ENCODE data around the gene CRYBG1.
"Not testable (repeated sequence)": the region's sequence is repeated elsewhere in the genome, so short reads cannot be mapped to it uniquely, and the experiment has no call there.

The CRYBG1 gene

DNA sequence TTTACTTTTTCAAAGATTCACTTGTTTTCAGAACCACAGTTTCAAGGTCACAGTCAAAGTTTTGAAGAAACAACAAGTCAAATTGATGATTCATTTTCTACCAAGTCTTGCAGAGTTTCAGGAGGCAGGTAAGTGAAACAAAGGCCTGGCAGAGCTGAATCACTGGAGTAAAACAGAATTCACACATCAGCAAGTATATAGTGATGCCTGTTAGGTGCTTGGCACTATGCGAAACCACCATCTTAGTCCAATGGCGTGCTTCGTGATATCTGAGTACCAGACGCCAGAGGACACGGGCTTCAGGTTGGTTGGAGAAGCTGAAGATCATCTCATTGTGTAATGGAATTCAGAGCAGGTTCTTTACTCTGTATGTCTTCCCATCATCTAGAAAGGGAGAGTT lies 192.9 kb downstream of the CRYBG1 start:
- no peak for DNase-seq (ENCODE audit: low read depth)

DNA sequence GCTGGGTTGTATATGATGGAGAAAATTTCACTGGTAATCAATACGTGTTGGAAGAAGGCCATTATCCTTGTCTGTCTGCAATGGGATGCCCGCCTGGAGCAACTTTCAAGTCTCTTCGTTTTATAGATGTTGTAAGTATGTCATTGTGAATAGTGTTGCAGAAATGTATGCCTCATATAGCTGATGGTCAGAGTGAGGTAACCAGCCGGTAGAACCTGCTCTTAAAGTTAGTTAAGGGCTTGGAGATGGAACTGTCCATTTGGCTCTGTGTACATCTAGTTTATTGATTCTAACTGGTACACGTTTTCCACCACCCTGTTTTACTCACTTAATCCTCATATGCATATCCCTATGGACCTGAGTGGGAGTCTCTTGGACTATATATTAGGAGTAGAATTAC lies 195.2 kb downstream of the CRYBG1 start:
- DNase-seq (ENCODE audit: low read depth), result no peak
- no peak overlapping the region for H3K4me3 ChIP-seq (ENCODE audit: low read depth, low read length)
- TF ChIP-seq, protein P1, sequence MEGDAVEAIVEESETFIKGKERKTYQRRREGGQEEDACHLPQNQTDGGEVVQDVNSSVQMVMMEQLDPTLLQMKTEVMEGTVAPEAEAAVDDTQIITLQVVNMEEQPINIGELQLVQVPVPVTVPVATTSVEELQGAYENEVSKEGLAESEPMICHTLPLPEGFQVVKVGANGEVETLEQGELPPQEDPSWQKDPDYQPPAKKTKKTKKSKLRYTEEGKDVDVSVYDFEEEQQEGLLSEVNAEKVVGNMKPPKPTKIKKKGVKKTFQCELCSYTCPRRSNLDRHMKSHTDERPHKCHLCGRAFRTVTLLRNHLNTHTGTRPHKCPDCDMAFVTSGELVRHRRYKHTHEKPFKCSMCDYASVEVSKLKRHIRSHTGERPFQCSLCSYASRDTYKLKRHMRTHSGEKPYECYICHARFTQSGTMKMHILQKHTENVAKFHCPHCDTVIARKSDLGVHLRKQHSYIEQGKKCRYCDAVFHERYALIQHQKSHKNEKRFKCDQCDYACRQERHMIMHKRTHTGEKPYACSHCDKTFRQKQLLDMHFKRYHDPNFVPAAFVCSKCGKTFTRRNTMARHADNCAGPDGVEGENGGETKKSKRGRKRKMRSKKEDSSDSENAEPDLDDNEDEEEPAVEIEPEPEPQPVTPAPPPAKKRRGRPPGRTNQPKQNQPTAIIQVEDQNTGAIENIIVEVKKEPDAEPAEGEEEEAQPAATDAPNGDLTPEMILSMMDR (IDR thresholded peaks at IDR 0.05; ENCODE audit: low read depth, low read length, missing control alignments), result no peak
- in situ Hi-C loops (cut with HindIII; ENCODE audit: low sequenced_read_pairs), result no loop called here

More for the DNA sequence above, 192.9 kb downstream of the CRYBG1 start:
- TF ChIP-seq, protein P1 (IDR thresholded peaks at IDR 0.05; ENCODE audit: low read depth, low read length, missing control alignments), result no peak
- H3K4me3 ChIP-seq (ENCODE audit: low read depth, low read length), result no peak overlapping the region
- in situ Hi-C loops (cut with HindIII; ENCODE audit: low sequenced_read_pairs), result no loop called here

GRCh38 chr6:106556368-106556960 lies 195.9 kb downstream of the CRYBG1 start:
- TF ChIP-seq, protein P1 (IDR thresholded peaks at IDR 0.05; ENCODE audit: low read depth, low read length, missing control alignments), result peak; percentile 40
- in situ Hi-C loops (cut with HindIII; ENCODE audit: low sequenced_read_pairs), result no loop called here
- DNase-seq (ENCODE audit: low read depth), result peak; percentile 35
- H3K4me3 ChIP-seq (ENCODE audit: low read depth, low read length), result no peak overlapping the region

- no peak for DNase-seq (ENCODE audit: low read depth)
- TF ChIP-seq, protein P1 (IDR thresholded peaks at IDR 0.05; ENCODE audit: low read depth, low read length, missing control alignments), result no peak
- in situ Hi-C loops (cut with HindIII; ENCODE audit: low sequenced_read_pairs), result no loop called here
- H3K4me3 ChIP-seq (ENCODE audit: low read depth, low read length), result no peak overlapping the region
These were observed 197.3 kb downstream of the CRYBG1 start for GRCh38 chr6:106557837-106558236.

- in situ Hi-C loops (cut with HindIII; ENCODE audit: low sequenced_read_pairs), result no loop called here
- TF ChIP-seq, protein P1 (IDR thresholded peaks at IDR 0.05; ENCODE audit: low read depth, low read length, missing control alignments), result no peak
- no peak overlapping the region for H3K4me3 ChIP-seq (ENCODE audit: low read depth, low read length)
- no peak for DNase-seq (ENCODE audit: low read depth)
These were observed 197.8 kb downstream of the CRYBG1 start for GRCh38 chr6:106558364-106558763.

DNA sequence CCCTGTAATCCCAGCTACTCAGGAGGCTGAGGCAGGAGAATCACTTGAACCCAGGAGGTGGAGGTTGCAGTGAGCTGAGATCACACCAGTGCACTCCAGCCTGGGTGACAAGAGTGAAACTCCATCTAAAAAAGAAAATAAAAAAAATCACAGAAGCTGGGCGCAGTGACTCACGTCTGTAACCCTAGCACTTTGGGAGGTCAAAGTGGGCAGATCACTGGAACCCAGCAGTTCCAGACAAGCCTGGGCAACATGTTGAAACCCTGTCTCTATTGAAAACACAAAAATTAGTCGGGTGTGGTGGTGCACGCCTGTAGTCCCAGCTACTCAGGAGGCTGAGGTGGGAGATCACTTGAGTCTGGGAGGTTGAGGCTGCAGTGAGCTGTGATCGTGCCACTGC lies 199.1 kb downstream of the CRYBG1 start:
- DNase-seq (ENCODE audit: low read depth); H3K4me3 ChIP-seq (ENCODE audit: low read depth, low read length): not testable (repeated sequence)
- in situ Hi-C loops (cut with HindIII; ENCODE audit: low sequenced_read_pairs), result loop anchor here (5.0 kb wide), 1 partner anchor 112 kb away; no protein-coding TSS in a partner anchor

- in situ Hi-C loops (cut with HindIII; ENCODE audit: low sequenced_read_pairs), result loop anchor here (5.0 kb wide), 1 partner anchor 114 kb away; no protein-coding TSS in a partner anchor
- DNase-seq (ENCODE audit: low read depth), result peak; percentile 23
- H3K4me3 ChIP-seq (ENCODE audit: low read depth, low read length), result no peak overlapping the region
- TF ChIP-seq, protein P1 (IDR thresholded peaks at IDR 0.05; ENCODE audit: low read depth, low read length, missing control alignments), result no peak
These were observed 200.6 kb downstream of the CRYBG1 start for GRCh38 chr6:106560996-106561685.

Measured in astrocyte of the cerebellum (primary cell).